NCI-H1436 treated with DMSO at 0.1 percent for 48 hours (cell line): Measurements from ENCODE around the gene SNRPA1.
"Not testable (repeated sequence)": the region's sequence is repeated elsewhere in the genome, so short reads cannot be mapped to it uniquely, and the experiment has no call there.

Experiments used
- DNase-seq: peaks from one replicate; lab custom pipeline; 2025; lab: John Stamatoyannopoulos, UW

The SNRPA1 gene

DNA sequence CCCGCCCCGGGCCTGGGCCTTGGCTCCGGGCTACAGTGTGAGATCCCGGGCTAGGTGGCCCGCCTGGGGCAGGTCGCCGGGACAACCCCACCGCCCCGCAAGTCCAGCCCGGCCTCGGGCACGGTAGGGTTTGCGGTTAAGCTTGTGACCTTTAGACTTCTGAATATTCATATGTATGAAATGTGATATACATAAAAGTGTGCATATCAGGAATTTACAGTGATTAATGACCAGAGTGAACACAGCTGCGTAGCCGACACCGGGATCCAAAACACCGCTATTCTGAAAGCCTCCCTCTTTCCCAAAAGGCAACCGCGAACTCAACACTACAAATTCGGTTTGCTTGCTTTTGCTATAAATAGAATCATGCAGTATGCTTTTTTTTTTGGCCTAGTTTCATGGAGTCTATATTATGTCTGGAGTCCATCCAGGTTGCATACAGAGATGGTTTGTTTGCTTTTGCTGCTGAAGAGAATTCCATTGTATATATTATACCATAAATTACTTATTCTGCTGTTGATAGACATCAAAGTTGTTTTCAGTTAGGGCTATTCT is 636 bp upstream of the SNRPA1 start:
- no peak for DNase-seq

- no peak for DNase-seq
Observed at GRCh38 chr15:101293122-101293521, 1.9 kb downstream of the SNRPA1 start.

DNA sequence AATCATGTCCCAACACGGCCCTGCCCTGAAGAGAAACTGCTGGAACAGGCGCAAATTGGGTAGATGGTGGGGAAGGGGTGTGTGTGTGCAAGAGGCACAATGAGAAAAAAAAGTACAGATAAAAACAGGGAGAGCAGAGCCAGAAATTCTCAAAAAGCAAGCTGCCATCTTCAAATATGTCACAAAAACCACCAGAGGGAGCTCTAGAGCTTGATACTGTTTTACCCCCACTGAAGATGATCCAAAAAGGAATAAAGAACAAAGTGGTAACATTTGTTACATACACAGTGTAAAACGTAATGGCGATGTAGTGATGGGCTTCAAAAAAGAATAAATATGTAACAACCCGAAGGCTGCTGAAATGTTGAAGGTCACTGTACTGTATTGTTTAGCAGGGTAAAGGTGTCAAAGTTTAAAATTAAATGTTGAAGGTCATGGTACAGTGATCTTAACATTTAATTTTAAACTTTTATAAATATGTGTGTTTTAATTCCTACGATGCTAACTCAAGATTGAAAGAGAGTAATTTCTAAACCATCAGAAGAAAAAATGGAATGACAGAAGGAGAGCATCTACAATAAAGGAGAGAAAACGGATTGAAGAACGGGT is 6.0 kb downstream of the SNRPA1 start:
- no peak for DNase-seq

DNA sequence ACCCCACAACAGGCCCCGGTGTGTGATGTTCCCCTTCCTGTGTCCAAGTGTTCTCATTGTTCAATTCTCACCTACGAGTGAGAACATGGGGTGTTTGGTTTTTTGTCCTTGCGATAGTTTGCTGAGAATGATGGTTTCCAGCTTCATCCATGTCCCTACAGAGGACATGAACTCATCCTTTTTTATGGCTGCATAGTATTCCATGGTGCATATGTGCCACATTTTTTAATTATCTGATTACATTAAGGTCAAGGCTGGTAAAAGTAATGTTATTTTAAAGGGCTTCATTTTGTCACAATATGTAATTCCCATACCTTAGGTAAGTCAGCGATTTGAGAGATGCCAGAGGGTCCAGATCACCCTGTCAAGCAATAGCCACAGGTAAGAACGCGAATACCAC is 7.7 kb downstream of the SNRPA1 start:
- not testable (repeated sequence) for DNase-seq

DNA sequence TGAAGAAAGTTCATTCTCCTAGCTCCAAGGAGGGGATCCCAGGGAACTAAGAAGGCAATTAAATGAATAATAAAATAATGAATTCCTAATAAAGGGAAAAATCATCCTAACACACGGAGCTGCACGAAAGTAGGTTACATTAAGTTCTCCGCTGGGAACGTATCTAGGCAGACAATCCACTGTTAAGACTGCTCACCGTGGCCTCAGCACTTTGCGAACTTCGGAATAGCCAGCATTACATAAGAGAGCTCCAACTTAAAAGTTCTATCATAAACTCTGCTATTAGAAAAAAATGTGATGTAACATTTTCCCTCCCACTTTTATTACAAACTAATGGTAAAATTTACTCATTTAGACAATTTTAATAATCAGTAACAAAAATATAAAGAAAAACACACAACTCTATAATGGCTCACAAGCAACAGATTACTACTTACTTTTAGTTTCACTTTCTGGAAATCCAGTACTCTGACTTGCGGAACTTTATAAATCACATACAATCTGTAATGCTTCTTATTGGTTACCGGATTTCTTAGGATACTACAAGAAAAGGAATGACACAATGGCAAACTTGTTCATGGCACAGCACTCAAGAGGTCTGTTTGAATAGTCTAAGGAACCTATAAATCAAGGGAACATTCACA is 8.5 kb downstream of the SNRPA1 start:
- DNase-seq: no peak

- DNase-seq: no peak
Observed at GRCh38 chr15:101283931-101284330, 11.1 kb downstream of the SNRPA1 start.

- DNase-seq: no peak
Observed at GRCh38 chr15:101280007-101280406, 15.0 kb downstream of the SNRPA1 start.

- DNase-seq: no peak
Observed at GRCh38 chr15:101277943-101278564, 17.0 kb downstream of the SNRPA1 start.

DNA sequence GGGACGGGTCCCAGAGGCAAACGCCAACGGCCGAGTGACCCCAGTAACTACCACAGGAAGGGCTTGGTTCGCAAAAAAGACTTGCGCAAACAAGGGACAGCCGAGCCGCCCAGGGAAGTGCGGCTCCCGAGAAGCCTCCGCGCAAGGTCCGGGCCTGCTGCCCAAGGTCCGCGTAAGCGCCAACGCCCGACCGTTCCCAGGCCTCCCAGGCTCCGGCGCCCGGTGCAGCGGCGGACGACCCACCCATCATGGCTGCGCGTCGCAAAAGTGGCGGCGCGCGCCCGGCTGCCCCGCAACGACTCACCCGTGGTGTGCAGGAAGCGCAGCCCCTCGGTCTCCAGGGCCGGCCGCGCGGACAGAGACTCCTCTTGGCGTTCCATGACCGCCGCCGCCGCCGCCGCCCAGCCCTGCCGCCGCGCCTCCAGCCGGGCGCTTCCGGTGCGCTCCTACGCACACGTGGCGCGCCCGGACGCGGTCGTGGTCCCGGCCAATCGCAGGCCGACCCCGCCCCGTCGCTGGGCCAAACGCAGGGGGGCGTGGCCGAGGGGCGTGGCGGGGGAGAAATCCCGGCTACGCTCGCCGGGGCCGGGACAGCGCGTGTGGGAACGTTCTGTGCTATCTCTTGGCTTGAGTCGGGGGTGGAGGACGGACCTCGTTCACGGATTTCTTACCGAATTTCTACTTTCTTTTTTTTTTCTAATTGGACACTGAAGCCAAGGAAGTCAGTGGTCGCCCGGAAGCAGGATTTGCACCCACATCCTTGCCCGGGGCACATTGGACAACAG is 17.8 kb downstream of the SNRPA1 start, which contains the start of gene SELENOS:
Gene SELENOS, minus strand, starts transcription at position 448 of the 785 bp plus-strand sequence. Its CDS starts 68 bp downstream, at position 380.
- DNase-seq: no peak

- DNase-seq: no peak
Observed at GRCh38 chr15:101276501-101277037, 18.5 kb downstream of the SNRPA1 start.

DNA sequence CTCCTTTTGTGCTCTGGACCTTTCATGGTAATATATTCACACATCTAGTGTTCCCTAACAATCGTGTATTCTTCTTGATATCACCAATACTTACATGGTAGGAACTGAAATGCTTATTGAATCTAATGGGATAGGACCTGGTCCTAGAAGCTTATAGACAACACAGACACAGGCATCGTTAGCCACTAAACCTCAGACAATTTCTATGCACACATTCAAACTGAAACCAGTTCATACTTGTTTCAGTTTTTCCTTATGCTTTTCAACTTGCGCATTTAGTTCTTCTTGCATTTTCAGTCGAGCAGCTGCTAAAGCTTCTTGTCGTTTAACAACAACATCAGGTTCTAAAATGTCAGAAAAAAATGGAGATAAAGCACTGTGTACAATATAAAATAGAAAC is 20.0 kb downstream of the SNRPA1 start:
- no peak for DNase-seq

DNA sequence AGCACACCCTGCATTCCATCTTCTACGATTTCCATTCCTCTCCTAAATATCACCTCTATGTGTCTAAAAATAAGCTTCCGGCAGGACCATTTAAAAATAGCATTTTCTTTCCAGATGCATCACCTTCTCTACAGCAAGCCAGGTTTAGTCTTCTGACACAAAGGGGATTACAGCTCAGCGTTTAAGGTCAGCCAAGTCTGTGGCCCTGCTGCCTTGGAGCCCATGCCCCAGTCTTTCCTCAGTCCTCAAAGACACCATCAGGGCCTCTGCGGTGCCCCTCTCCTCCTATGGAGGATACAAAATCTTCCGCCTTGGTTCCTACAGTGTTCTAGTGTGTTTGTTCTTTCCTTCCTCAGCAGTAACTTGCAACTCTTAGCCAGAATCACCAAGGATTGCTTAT is 21.5 kb downstream of the SNRPA1 start:
- DNase-seq: no peak

- DNase-seq: no peak
Observed at GRCh38 chr15:101272584-101272983, 22.5 kb downstream of the SNRPA1 start.

- DNase-seq: no peak
Observed at GRCh38 chr15:101269479-101270223, 25.4 kb downstream of the SNRPA1 start.

DNA sequence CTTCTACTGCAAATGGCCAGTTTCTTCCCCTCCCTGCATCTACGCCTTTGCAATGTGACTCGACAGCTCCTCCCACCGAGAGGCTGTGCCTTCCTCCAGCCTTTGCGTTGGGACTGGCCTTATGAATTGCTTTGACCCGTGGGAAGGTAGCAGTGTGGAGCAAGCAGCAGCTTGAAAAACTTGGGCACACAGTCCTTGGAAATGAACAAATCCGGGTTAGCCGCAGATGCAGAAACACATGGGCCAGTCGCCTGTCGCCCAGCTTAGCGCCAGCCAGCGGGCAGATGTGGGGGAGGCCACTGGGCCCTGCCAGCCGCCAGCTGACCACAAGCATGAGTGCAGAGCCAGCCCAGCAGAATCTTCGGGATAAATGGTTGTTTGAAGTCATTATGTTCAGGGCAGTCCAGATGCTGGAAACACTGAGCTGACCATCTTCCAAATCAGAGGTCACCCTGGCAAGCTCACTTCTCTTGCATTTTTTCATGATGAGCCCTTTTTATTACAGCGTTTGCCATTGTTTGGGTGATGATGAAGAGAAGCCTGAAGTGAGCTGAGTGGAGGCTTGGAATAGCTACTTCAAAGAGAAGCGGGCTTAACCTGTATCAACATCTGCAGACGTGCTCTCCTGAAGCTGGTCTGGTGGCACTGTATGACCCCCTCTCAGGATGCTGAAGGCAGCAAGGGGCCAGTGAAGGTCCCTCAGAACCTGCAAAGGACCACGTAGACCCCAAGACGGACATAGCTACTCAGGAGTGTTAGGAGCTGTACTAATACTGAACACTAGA is 27.5 kb downstream of the SNRPA1 start:
- no peak for DNase-seq

- DNase-seq: no peak
Observed at GRCh38 chr15:101266787-101267186, 28.3 kb downstream of the SNRPA1 start.

- DNase-seq: no peak
Observed at GRCh38 chr15:101266034-101266433, 29.0 kb downstream of the SNRPA1 start.

GRCh38 chr15:101264911-101265641 is 30.0 kb downstream of the SNRPA1 start:
- DNase-seq: no peak

DNA sequence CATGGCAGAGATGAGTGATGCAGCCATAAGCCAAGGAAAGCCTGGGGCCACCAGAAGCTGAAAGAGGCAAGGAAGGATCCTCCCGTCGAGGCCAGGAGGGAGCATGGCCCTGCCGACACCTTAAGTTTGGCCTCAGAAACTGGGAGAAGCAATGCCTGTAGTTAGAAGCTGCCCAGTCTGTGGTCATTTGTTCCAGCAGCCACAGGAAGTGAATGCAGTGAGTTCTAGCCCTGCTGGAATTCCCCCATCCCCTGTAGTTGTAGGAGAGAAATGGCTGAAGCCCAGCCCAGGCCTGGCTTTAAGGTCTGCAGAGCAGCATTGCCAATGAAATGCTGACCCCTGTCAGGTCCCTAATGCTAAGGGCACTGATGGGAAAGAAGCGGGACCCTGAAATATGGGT is 31.0 kb downstream of the SNRPA1 start:
- DNase-seq: no peak

- DNase-seq: no peak
Observed at GRCh38 chr15:101262551-101262950, 32.5 kb downstream of the SNRPA1 start.
